Vagina (tissue), 2 donors: ENCODE measurements around the gene NLGN2. TPM values are rescaled to one million over a fixed set of nuclear protein-coding genes. Genes with fewer than 3 reads are reported as not detected.

Experiments used
- DNase-seq, 2 donors: peaks; one replicate each; pipeline ENCODE4 v3.0.0-alpha.2; 2017; ENCODE audit errors: extremely low spot score in 2 of 2
- H3K27ac ChIP-seq: fragments of 200-600 bp; sonication (generic); one replicate; pipeline ENCODE4 v1.5.1; 2019
- H3K27me3 ChIP-seq: fragments of 200-600 bp; sonication (generic); one replicate; pipeline ENCODE4 v1.5.1; 2019
- H3K36me3 ChIP-seq, 2 donors: fragments of 200-600 bp; sonication (generic); one replicate each; pipeline ENCODE4 v1.5.1; 2017 to 2019
- H3K4me1 ChIP-seq: fragments of 200-600 bp; sonication (generic); one replicate; pipeline ENCODE4 v1.5.1; 2019
- H3K4me3 ChIP-seq, 2 donors: fragments of 200-600 bp; sonication (generic); 1 replicate in 1 of 2; 2 replicates in 1 of 2; pipeline ENCODE4 v1.5.1; 2016 to 2019
- H3K9me3 ChIP-seq: fragments of 200-600 bp; sonication (generic); one replicate; pipeline ENCODE4 v1.5.1; 2019
- POLR2A ChIP-seq, 2 donors: fragments of 450-650 bp; IDR thresholded peaks; one replicate each; pipeline ENCODE4 v1.6.1; 2017; ENCODE audit warnings: antibody characterized with exemption in 2 of 2, mild to moderate bottlenecking in 2 of 2, moderate library complexity in 2 of 2
- POLR2AphosphoS5 ChIP-seq, 2 donors: sonication (generic); formaldehyde crosslinking; IDR thresholded peaks; one replicate each; pipeline ENCODE4 v1.9.0; 2017; ENCODE audit warnings: antibody characterized with exemption in 2 of 2, mild to moderate bottlenecking in 2 of 2, low read depth in 1 of 2; ENCODE audit not compliant: insufficient read depth in 1 of 2
- intact Hi-C: fragments of 100-400 bp; cut with DNase I; formaldehyde crosslinking; loops from one replicate; pipeline ENCODE4 v1.15.1; 2023
- total RNA-seq: library from RNA; depleted of rRNA; stranded (reverse); fragments of >200 nt; gene quantifications from one replicate; pipeline ENCODE4 v1.2.3, GENCODE V29; 2016
- TF ChIP-seq, protein P1 (sequence below), 3 experiments: fragments of 450-650 bp in 2 of 3; fragments of 200-600 bp in 1 of 3; sonication (generic) in 1 of 3; IDR thresholded peaks; one replicate each; pipeline ENCODE4 v1.5.1; 2017 to 2019; ENCODE audit warnings: antibody characterized with exemption in 3 of 3, mild to moderate bottlenecking in 2 of 3, moderate library complexity in 2 of 3

Gene NLGN2
- total RNA-seq, 1 donor from 2014 or later: 25.5 TPM

DNA sequence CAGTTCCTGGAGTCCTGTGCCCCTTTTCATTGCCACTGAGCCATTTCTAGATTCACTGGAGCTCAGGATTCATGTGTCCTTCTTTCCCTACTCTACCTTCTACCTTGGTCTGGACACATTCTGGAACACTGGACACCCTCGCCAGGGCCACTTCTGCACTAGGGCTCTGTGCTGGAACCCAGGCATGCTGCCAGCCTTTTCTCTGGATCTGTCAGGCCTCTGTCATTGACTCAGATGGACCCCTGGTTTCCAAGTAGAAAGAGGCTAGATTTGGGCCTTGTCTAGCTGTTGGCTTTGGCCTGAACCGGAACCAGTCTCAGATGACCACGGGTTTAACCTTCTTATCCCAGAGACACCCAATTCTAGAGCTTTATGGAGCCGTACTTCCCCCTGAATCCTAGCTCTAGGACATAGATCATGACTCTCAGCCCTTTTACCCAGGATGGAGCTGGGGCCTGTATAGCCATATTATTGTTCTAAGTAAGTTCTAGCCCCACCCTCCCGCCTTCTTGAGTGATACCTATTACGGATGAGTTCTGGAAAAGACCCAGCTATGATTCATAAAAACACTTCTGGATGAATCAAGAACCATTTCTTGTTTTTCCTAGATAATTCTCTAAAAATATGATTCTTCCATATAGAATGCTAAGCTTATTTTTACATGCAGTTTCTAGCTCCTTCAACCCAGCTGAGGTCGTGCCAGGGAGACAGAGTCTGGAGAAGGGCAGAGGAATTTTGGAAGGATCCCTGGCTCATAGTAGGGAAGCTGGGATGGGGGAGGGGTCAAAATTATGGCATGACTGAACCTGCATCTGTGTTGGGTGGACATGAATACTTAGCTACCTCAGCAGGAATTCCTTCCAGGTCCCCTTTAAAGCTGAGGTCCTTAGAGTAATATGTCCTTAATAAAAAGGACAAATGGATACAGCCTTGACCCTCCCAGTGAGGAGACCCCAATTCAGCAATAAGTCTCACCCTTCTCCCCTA is 36.1 kb downstream of the NLGN2 start:
- Histone ChIP-seq H3K4me3 (no peak overlapping the region), H3K27me3 (no peaks in the 10 kb centered on the region), H3K27ac (peak overlapping the region; percentile 58), H3K36me3 (no peaks in the 10 kb centered on the region), H3K4me1 (peaks cover 47% of the 10 kb centered on the region), H3K9me3 (no peaks in the 10 kb centered on the region)
- intact Hi-C loops: no loop called here
- no peak for DNase-seq
- TF ChIP-seq POLR2A (IDR thresholded peaks at IDR 0.05) (no peak), POLR2AphosphoS5 (IDR thresholded peaks at IDR 0.05; ENCODE audit: insufficient read depth in 1 of 2, low read depth in 1 of 2) (peak in 1 of 2 donors; percentile 28)
- TF ChIP-seq, protein P1, sequence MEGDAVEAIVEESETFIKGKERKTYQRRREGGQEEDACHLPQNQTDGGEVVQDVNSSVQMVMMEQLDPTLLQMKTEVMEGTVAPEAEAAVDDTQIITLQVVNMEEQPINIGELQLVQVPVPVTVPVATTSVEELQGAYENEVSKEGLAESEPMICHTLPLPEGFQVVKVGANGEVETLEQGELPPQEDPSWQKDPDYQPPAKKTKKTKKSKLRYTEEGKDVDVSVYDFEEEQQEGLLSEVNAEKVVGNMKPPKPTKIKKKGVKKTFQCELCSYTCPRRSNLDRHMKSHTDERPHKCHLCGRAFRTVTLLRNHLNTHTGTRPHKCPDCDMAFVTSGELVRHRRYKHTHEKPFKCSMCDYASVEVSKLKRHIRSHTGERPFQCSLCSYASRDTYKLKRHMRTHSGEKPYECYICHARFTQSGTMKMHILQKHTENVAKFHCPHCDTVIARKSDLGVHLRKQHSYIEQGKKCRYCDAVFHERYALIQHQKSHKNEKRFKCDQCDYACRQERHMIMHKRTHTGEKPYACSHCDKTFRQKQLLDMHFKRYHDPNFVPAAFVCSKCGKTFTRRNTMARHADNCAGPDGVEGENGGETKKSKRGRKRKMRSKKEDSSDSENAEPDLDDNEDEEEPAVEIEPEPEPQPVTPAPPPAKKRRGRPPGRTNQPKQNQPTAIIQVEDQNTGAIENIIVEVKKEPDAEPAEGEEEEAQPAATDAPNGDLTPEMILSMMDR (IDR thresholded peaks at IDR 0.05): no peak

DNA sequence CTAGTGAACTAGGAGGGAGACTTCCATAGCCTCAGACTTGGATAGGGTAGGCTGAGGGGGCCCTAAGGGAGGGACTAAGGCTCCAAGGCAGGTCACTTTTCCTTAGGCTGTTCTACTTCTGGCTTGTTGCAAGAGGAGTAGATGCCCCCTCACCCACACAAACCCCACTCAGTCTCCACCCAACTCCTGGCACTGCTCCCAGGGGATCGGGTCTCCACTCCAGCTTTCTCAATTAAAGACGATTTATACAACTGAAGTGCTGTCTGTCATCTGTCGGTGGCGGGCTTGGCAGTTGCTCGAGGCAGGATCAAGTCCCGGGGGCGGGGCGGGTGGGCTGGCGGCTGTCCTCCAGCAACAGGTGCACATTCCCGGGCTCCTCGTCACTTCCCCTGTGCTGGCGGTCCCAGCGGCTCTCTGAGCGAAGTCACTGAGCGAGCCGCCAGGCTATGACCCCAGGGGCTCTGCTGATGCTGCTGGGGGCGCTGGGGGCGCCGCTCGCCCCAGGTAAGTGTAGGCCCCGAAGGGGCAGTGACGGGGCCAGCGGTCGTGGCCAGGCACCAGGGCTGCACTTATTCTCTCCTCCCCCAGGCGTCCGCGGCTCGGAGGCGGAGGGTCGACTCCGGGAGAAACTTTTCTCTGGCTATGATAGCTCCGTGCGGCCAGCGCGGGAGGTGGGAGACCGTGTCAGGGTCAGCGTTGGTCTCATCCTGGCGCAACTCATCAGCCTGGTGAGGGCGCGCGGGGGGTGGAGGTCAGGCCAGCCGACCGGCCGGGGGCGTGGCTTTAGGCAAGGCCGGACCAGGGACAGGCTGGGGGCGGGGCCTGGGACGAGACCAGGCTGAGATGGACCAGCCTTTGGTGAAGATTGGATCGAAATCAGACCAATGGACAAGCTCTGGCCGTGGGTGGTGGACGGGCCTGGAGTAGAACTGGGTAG is 37.3 kb downstream of the NLGN2 start, which contains the start of gene CHRNB1:
CHRNB1 (plus strand) TSS at position 380 of the 937 bp plus-strand sequence; CDS start at position 447, 67 bp downstream.
- no peaks in the 10 kb centered on the region for H3K27me3 ChIP-seq
- TF ChIP-seq, protein P1 (IDR thresholded peaks at IDR 0.05): no peak
- peak in 1 of 2 donors; percentile 16 for TF ChIP-seq POLR2AphosphoS5 (IDR thresholded peaks at IDR 0.05; ENCODE audit: insufficient read depth in 1 of 2, low read depth in 1 of 2)
- no peak for DNase-seq
- no peaks in the 10 kb centered on the region for H3K36me3 ChIP-seq
- peak within 1 kb of the TSS; percentile 58 for H3K27ac ChIP-seq
- H3K4me1 ChIP-seq: peaks cover 35% of the 10 kb centered on the region
- H3K4me3 ChIP-seq: peak within 1 kb of the TSS; percentile 32 to 33
- intact Hi-C loops: no loop called here
- H3K9me3 ChIP-seq: no peaks in the 10 kb centered on the region

DNA sequence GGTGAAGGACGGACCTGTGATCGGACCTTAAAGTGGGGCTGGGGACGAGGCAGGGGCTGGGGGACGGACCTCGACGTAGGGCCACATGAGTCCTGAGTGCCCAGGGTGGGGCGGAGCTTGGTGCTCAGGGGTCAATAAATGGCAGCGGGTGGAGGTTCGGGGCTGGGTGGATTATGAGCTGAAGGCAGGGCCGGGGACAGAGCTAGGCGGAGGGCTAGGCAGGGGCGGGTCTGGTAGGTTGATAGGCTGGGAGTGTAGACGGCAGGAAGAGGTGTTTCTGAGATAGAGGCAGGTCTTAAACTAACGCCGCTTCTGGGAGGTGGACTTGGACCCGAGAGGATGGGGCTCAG is 37.9 kb downstream of the NLGN2 start:
- Histone ChIP-seq H3K27me3 (no peaks in the 10 kb centered on the region), H3K36me3 (no peaks in the 10 kb centered on the region), H3K9me3 (no peaks in the 10 kb centered on the region), H3K27ac (peak overlapping the region; percentile 58), H3K4me1 (peaks cover 29% of the 10 kb centered on the region), H3K4me3 (peak overlapping the region; percentile 32 to 33)
- TF ChIP-seq, protein P1 (IDR thresholded peaks at IDR 0.05): no peak
- TF ChIP-seq POLR2AphosphoS5 (IDR thresholded peaks at IDR 0.05; ENCODE audit: insufficient read depth in 1 of 2, low read depth in 1 of 2): no peak
- no peak for TF ChIP-seq POLR2A (IDR thresholded peaks at IDR 0.05)
- no peak for DNase-seq
- intact Hi-C loops: no loop called here

DNA sequence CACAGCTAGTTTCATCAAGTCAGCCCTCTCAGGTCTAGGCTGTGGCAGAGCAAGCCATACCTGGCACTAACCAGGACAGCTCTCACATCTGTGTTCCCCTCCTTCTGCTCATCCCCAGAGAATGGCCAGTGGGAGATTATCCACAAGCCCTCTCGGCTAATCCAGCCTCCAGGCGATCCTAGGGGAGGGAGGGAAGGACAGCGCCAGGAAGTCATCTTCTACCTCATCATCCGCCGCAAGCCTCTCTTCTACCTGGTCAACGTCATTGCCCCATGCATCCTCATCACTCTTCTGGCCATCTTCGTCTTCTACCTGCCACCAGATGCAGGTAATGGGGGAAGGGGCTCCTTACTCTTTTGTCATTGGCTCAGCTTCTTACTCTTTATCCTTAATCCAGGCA is 40.8 kb downstream of the NLGN2 start:
- Histone ChIP-seq H3K9me3 (no peaks in the 10 kb centered on the region), H3K27ac (no peak overlapping the region), H3K36me3 (no peaks in the 10 kb centered on the region), H3K4me1 (peaks cover 24% of the 10 kb centered on the region), H3K27me3 (no peaks in the 10 kb centered on the region), H3K4me3 (no peak overlapping the region)
- intact Hi-C loops: no loop called here
- DNase-seq: no peak
- no peak for TF ChIP-seq POLR2AphosphoS5 (IDR thresholded peaks at IDR 0.05; ENCODE audit: insufficient read depth in 1 of 2, low read depth in 1 of 2)
- TF ChIP-seq POLR2A (IDR thresholded peaks at IDR 0.05): no peak
- TF ChIP-seq, protein P1 (IDR thresholded peaks at IDR 0.05): no peak
